BLaER1 (cell line): ENCODE data around the gene TAS2R9.
"Not testable (repeated sequence)": the region's sequence is repeated elsewhere in the genome, so short reads cannot be mapped to it uniquely, and the experiment has no call there.

Experiments used
- H3K27ac ChIP-seq: shearing (Covaris generic); formaldehyde crosslinking; 2 replicates; pipeline ENCODE4 v1.8.1; 2022
- H3K27me3 ChIP-seq: shearing (Covaris generic); formaldehyde crosslinking; 2 replicates; pipeline ENCODE4 v1.8.1; 2022
- H3K36me3 ChIP-seq: shearing (Covaris generic); formaldehyde crosslinking; 2 replicates; pipeline ENCODE4 v1.8.1; 2022
- H3K4me1 ChIP-seq: shearing (Covaris generic); formaldehyde crosslinking; 2 replicates; pipeline ENCODE4 v1.8.1; 2022
- H3K4me2 ChIP-seq: shearing (Covaris generic); formaldehyde crosslinking; 2 replicates; pipeline ENCODE4 v1.8.1; 2022
- H3K4me3 ChIP-seq: shearing (Covaris generic); formaldehyde crosslinking; 2 replicates; pipeline ENCODE4 v1.8.1; 2022
- H3K9ac ChIP-seq: shearing (Covaris generic); formaldehyde crosslinking; 2 replicates; pipeline ENCODE4 v1.8.1; 2022
- H3K9me3 ChIP-seq: shearing (Covaris generic); formaldehyde crosslinking; 2 replicates; pipeline ENCODE4 v1.8.1; 2022
- H4K20me1 ChIP-seq: shearing (Covaris generic); formaldehyde crosslinking; 2 replicates; pipeline ENCODE4 v1.8.1; 2022
- Cebpa-rat ChIP-seq: shearing (Covaris generic); IDR thresholded peaks from 2 replicates; pipeline ENCODE4 v1.8.1; 2022

The TAS2R9 gene

GRCh38 chr12:10824957-10825356 is 15.0 kb upstream of the TAS2R9 start:
- Histone ChIP-seq H3K4me1 (no peaks in the 10 kb centered on the region), H3K9ac (no peak overlapping the region), H3K27me3 (no peaks in the 10 kb centered on the region), H3K36me3 (no peaks in the 10 kb centered on the region), H3K4me3 (no peak overlapping the region), H4K20me1 (no peaks in the 10 kb centered on the region), H3K9me3 (no peaks in the 10 kb centered on the region), H3K27ac (no peak overlapping the region), H3K4me2 (no peak overlapping the region)
- no peak for TF ChIP-seq Cebpa-rat

DNA sequence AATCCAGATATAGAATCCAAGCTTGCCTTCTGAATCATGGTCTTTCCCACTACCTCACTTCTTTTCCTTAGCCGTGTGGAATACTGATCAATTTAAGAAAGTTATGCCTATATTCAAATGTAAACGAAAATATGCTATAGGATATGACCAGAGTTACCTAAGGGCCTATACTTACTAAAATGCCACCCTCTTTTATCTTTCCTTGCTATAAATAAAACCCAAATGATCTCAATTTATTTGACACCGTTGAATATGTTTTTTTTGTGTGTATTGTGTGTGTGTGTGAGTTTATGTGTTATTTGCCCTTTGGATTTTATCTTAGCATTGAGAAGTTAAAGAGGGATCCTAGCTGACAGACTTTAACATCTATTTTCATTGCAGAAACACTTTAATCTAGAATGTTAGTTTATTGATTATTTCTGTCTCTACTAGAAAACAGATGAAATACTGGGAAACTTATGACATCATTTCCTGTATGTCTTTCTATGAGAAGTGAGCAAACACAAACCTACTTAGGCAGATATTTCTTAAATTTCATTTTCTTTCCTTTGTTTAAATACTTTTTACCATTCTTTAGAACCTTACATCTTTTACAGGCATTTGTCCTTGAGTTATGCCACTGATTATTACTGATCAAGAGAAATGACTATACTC is 2.0 kb upstream of the TAS2R9 start:
- Histone ChIP-seq H3K27ac (no peak overlapping the region), H3K9me3 (no peaks in the 10 kb centered on the region), H3K9ac (no peak overlapping the region), H3K4me3 (no peak overlapping the region), H4K20me1 (no peaks in the 10 kb centered on the region), H3K27me3 (no peaks in the 10 kb centered on the region), H3K4me1 (no peaks in the 10 kb centered on the region), H3K36me3 (no peaks in the 10 kb centered on the region), H3K4me2 (no peak overlapping the region)
- no peak for TF ChIP-seq Cebpa-rat

GRCh38 chr12:10807186-10807585 is 2.8 kb downstream of the TAS2R9 start, which contains the start of gene TAS2R8:
Gene TAS2R8, minus strand, starts transcription at chr12:10807286. Its CDS starts 306 bp downstream, at chr12:10806980.
- H3K27ac ChIP-seq, result no peak within 1 kb of the TSS
- no peak within 1 kb of the TSS for H3K9ac ChIP-seq
- no peaks in the 10 kb centered on the region for H3K27me3 ChIP-seq
- no peak within 1 kb of the TSS for H3K4me2 ChIP-seq
- H4K20me1 ChIP-seq, result no peaks in the 10 kb centered on the region
- no peaks in the 10 kb centered on the region for H3K36me3 ChIP-seq
- H3K9me3 ChIP-seq, result no peaks in the 10 kb centered on the region
- no peaks in the 10 kb centered on the region for H3K4me1 ChIP-seq
- no peak for TF ChIP-seq Cebpa-rat
- H3K4me3 ChIP-seq, result no peak within 1 kb of the TSS

DNA sequence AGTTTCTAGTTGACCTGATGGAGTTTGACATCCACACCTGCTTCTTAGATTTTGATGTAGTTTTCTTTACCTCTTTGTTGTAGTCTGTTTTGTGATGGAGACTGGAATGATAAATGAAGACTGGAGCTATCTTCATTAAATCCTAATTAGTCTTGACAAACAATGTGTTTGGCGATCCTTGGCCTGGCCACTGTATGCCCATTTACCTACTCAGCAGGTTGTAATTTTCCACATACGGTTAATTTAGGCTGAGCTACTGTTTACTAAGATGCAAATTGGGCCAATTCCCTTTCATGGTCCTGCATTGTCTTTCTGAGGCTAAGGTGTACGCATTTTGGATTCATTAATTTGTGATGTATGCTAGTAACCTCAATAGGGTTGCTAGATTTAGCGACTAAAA is 7.4 kb downstream of the TAS2R9 start, which contains the start of gene TAS2R7:
TAS2R7 (minus strand) TSS at position 41 of the 400 bp plus-strand sequence. CDS start 57 bp downstream, outside the sequence.
- Histone ChIP-seq H3K9me3 (no peaks in the 10 kb centered on the region), H3K4me2 (no peak within 1 kb of the TSS), H3K27me3 (no peaks in the 10 kb centered on the region), H3K36me3 (no peaks in the 10 kb centered on the region), H3K4me1 (no peaks in the 10 kb centered on the region), H4K20me1 (no peaks in the 10 kb centered on the region), H3K27ac (no peak within 1 kb of the TSS), H3K4me3 (no peak within 1 kb of the TSS), H3K9ac (no peak within 1 kb of the TSS)
- no peak for TF ChIP-seq Cebpa-rat

DNA sequence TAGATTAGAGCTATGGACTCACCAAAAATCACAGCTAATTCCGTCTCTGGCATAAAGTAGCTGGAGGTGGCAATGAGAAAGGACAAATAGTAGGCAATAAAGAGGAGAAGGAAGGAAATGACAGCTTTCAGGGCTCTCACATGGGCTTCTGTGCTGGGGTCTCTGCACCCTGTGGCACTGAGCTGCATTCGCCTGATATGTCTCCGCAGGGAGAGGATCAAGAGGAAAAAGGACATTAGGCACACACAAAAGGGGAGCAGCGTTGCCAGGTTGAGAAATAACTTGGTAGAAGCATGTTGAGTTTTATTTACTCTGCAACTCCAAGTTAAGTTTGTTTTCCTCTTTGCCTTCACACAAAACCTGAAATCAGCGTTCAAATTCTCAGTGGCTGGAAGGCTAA is 8.2 kb downstream of the TAS2R9 start:
- Histone ChIP-seq H3K36me3 (no peaks in the 10 kb centered on the region), H3K9ac (no peak overlapping the region), H3K4me2 (no peak overlapping the region), H3K27me3 (no peaks in the 10 kb centered on the region), H3K9me3 (no peaks in the 10 kb centered on the region), H3K4me1 (no peaks in the 10 kb centered on the region), H4K20me1 (no peaks in the 10 kb centered on the region), H3K27ac (no peak overlapping the region), H3K4me3 (no peak overlapping the region)
- no peak for TF ChIP-seq Cebpa-rat

DNA sequence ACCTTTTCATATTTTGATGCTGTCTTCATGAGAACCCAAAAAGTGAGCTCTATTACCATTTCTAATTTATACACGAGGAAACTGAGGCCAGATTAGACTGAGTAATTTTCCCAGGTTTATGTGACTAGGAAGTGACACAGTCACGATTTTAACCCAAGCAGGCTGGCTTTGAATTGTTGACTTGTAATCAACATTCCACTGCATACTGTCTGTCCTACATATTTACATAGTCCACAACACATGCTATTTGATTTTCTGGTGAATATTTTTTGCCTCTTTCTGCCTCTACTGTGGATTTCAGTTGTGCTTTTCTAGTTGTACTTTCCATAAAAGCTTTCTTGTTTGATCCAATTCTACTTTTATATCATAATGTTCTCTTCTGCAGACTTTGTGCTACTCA is 15.7 kb downstream of the TAS2R9 start:
- Histone ChIP-seq H4K20me1 (no peaks in the 10 kb centered on the region), H3K4me1 (no peaks in the 10 kb centered on the region), H3K36me3 (no peaks in the 10 kb centered on the region), H3K9me3 (no peaks in the 10 kb centered on the region), H3K4me3 (no peak overlapping the region), H3K27ac (no peak overlapping the region), H3K27me3 (no peaks in the 10 kb centered on the region), H3K4me2 (no peak overlapping the region), H3K9ac (no peak overlapping the region)
- no peak for TF ChIP-seq Cebpa-rat

GRCh38 chr12:10791769-10792168 is 18.2 kb downstream of the TAS2R9 start:
- not testable (repeated sequence) for H3K9me3 ChIP-seq, H3K4me3 ChIP-seq, H3K4me2 ChIP-seq, H3K27ac ChIP-seq, H3K36me3 ChIP-seq, H3K4me1 ChIP-seq, H3K9ac ChIP-seq, H3K27me3 ChIP-seq, H4K20me1 ChIP-seq

GRCh38 chr12:10783252-10783651 is 26.7 kb downstream of the TAS2R9 start:
- Histone ChIP-seq H3K36me3 (no peaks in the 10 kb centered on the region), H3K4me2 (no peak overlapping the region), H3K9me3 (no peaks in the 10 kb centered on the region), H3K4me1 (no peaks in the 10 kb centered on the region), H3K27ac (no peak overlapping the region), H3K4me3 (no peak overlapping the region), H3K9ac (no peak overlapping the region), H4K20me1 (no peaks in the 10 kb centered on the region), H3K27me3 (no peaks in the 10 kb centered on the region)
- TF ChIP-seq Cebpa-rat, result no peak

DNA sequence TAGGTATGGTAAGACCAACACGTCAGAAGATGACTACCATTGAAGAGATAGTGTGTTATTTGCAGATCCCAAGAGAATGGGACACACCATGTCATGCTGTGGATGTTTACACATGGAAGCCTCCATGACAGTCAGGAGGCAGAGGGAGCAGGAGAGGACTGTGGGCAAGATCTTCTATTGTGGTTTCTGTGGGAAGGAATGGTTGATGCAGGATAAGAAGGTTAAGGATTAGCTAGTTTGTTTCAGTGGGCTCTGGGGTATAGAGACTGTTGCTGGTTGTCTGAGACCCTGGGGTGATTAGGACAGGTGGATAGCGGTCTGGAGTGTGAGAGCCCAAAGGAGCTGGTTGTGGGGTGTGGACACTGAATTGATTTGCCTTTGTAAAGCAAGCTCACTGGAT is 30.9 kb downstream of the TAS2R9 start:
- no peak overlapping the region for H3K4me2 ChIP-seq
- no peaks in the 10 kb centered on the region for H3K9me3 ChIP-seq
- H3K36me3 ChIP-seq, result no peaks in the 10 kb centered on the region
- H4K20me1 ChIP-seq, result no peaks in the 10 kb centered on the region
- no peaks in the 10 kb centered on the region for H3K27me3 ChIP-seq
- TF ChIP-seq Cebpa-rat, result no peak
- H3K9ac ChIP-seq, result no peak overlapping the region
- no peaks in the 10 kb centered on the region for H3K4me1 ChIP-seq
- H3K4me3 ChIP-seq, result no peak overlapping the region
- H3K27ac ChIP-seq, result no peak overlapping the region

- H3K27me3 ChIP-seq, result no peaks in the 10 kb centered on the region
- no peak overlapping the region for H3K4me2 ChIP-seq
- no peaks in the 10 kb centered on the region for H3K36me3 ChIP-seq
- no peaks in the 10 kb centered on the region for H3K9me3 ChIP-seq
- H3K9ac ChIP-seq, result no peak overlapping the region
- H3K27ac ChIP-seq, result no peak overlapping the region
- H3K4me1 ChIP-seq, result no peaks in the 10 kb centered on the region
- no peak overlapping the region for H3K4me3 ChIP-seq
- H4K20me1 ChIP-seq, result no peaks in the 10 kb centered on the region
- no peak for TF ChIP-seq Cebpa-rat
Measured at GRCh38 chr12:10771132-10771733, 38.7 kb downstream of the TAS2R9 start.
